ENCODE measurements around the gene STAM.

The STAM gene

DNA sequence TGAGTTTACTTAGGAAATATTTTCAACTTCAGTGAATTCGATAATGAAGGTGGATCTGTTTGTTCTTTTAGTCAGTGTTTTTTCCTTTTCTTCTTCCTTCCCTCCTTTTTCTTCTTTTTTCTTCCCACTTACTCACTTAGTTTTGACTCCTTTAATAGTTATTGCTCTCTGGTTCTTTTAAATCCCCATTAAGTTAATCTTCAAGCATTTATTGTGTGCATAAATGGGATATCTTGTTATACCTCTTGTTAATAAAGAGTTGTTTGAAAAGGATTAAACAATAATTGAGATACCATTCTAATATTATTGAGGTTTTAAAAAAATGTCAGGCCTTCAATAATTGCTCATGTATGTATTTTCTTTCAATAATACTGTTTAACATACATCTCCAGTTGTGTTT is 19.5 kb downstream of the STAM start:
- no peak for TF ChIP-seq POLR2A (IDR thresholded peaks at IDR 0.05; ENCODE audit: low read depth, low read length)
- no peak for TF ChIP-seq POLR2AphosphoS5 (IDR thresholded peaks at IDR 0.05; ENCODE audit: low read depth, low read length)
- no peak for TF ChIP-seq TAF1 (IDR thresholded peaks at IDR 0.05; ENCODE audit: borderline replicate concordance, low read depth, low read length)
- DNase-seq (ENCODE audit: insufficient read length), result no peak
- FAIRE-seq, result no peak

DNA sequence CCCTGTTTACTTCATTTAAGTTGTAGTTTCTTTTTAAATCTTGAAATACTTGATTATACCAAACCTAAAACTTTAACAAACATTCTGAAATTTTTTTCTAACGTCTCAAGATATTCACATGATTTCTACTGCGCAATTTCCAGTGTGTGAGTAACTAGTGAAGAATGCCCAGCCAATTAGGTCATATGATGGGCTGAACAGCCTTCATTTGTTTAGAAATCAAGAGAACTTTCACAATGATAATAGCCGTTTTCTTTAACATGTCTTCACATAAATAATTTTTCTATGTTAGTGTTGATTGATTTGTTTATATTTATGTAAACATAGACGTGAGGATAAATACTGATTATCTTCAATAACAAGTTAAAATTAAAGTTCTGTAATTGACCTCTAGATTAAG is 21.8 kb downstream of the STAM start:
- DNase-seq (ENCODE audit: insufficient read length) (no peak), FAIRE-seq (no peak)
- TF ChIP-seq POLR2AphosphoS5 (IDR thresholded peaks at IDR 0.05; ENCODE audit: low read depth, low read length), result no peak
- no peak for TF ChIP-seq POLR2A (IDR thresholded peaks at IDR 0.05; ENCODE audit: low read depth, low read length)
- TF ChIP-seq TAF1 (IDR thresholded peaks at IDR 0.05; ENCODE audit: borderline replicate concordance, low read depth, low read length), result no peak

DNA sequence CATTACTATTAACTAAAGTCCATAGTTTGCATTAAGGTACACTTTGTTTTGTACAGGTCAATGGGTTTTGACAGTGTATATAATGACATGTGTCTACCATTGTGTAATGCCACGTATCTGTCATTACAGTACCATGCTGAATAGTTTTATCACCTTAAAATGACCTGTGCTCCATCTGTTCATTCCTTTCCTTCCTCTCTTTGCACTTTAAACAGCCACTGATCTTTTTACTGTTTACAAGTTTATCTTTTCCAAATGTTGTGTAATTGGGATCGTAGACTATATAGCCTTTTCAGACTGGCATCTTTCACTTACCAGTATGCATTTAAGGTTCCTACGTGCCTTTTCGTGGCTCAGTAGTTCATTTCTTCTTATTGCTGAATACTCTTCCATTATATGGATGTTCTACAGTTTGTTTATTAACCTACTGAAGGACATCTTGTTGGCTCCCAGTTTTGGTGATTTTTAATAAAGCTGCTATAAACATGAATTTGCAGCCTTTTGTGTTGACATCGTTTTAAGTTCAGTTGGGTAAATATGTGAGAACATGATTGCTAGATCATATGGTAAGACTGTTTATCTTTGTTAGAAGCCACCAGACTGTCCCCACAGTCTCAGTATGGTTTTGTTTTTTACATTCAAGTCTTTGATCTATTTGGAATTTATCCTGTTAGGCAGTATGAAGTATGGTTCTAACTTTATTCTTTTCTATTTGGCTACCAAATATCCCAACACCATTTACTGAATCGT is 24.7 kb downstream of the STAM start:
- no peak for TF ChIP-seq TAF1 (IDR thresholded peaks at IDR 0.05; ENCODE audit: borderline replicate concordance, low read depth, low read length)
- FAIRE-seq, result peak; percentile 81
- no peak for DNase-seq (ENCODE audit: insufficient read length)

DNA sequence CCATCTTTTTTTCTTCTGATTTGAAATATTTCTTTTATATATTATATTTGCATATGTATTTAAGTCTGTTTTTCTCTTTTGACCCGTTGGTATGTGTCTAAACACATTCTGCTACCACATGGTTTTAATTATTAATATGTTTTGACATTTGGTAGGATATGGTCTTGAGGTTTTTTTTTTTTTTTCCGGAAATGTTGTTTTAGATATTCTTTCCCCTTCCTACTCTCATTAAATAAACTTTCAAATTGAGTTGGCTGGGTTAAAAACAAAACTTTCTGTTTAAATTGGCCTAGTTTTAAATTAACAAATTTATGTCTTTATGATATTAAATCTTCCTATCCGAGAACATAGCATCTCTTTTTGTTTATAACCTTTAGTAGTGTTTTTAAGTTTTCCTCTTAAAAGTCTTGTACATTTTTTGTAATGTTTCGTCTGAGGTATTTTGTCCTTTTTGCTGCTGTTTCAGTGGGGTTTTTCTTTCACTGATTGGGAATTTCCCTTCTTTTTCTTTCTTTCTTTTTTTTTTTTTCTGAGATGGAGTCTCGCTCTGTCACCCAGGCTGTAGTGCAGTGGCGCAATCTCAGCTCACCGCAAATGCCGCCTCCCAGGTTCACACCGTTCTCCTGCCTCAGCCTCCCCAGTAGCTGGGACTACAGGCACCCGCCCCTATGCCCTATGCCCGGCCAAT is 25.4 kb downstream of the STAM start:
- DNase-seq (ENCODE audit: insufficient read length), result no peak
- TF ChIP-seq TAF1 (IDR thresholded peaks at IDR 0.05; ENCODE audit: borderline replicate concordance, low read depth, low read length), result no peak
- TF ChIP-seq POLR2A (IDR thresholded peaks at IDR 0.05; ENCODE audit: low read depth, low read length), result no peak
- TF ChIP-seq POLR2AphosphoS5 (IDR thresholded peaks at IDR 0.05; ENCODE audit: low read depth, low read length), result no peak
- peak; percentile 62 for FAIRE-seq

DNA sequence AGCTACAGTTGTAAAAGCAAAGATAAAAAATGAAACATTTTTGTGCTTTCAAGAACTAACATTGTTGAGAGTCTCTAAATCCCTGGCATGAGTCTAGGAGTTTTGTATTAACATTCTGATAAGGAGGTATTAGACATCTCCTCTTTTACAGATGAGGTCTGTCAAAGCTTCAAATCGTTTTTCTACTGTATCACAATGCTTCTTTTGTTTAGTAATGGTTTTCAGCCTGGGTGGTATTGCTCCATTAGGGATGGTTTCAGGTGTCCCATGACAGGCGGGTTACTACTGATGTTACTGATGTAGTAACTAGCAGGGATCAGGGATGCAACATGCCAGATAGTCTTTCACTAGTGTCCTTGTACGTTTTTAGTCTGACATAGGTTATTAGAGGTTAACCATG is 27.4 kb downstream of the STAM start:
- no peak for TF ChIP-seq TAF1 (IDR thresholded peaks at IDR 0.05; ENCODE audit: borderline replicate concordance, low read depth, low read length)
- TF ChIP-seq POLR2AphosphoS5 (IDR thresholded peaks at IDR 0.05; ENCODE audit: low read depth, low read length), result no peak
- TF ChIP-seq POLR2A (IDR thresholded peaks at IDR 0.05; ENCODE audit: low read depth, low read length), result no peak
- DNase-seq (ENCODE audit: insufficient read length), result no peak
- FAIRE-seq, result peak; percentile 14

DNA sequence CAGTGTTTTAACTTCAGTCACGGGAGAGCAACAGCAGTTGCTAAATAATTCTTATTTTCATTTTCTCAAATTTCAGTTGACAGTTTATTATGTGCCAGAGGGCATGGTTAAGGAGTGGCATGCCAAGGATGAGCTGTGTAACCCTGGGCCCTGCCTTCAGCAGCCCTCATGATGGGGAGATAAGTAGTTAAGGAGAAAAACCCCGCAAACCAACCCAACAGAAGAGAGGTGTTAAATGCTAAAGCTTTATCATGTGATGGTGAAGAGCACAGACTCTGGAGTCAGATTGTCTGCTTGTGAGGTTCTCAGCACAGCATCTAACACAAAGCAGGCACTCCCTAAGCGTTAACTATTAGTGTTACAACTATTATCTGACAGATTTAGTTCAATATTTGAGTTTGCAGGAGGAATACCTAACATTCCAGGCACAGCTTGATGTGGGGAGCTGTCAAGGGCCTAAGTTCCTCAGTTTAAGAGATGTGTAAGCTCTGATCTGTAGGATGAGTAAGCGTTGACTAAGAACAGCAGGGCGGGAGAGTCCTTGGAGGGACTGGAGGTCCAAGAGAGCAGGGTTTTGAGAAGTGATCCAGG is 29.6 kb downstream of the STAM start:
- peak; percentile 33 for FAIRE-seq
- TF ChIP-seq POLR2A (IDR thresholded peaks at IDR 0.05; ENCODE audit: low read depth, low read length) (no peak), POLR2AphosphoS5 (IDR thresholded peaks at IDR 0.05; ENCODE audit: low read depth, low read length) (no peak), TAF1 (IDR thresholded peaks at IDR 0.05; ENCODE audit: borderline replicate concordance, low read depth, low read length) (no peak)
- no peak for DNase-seq (ENCODE audit: insufficient read length)

DNA sequence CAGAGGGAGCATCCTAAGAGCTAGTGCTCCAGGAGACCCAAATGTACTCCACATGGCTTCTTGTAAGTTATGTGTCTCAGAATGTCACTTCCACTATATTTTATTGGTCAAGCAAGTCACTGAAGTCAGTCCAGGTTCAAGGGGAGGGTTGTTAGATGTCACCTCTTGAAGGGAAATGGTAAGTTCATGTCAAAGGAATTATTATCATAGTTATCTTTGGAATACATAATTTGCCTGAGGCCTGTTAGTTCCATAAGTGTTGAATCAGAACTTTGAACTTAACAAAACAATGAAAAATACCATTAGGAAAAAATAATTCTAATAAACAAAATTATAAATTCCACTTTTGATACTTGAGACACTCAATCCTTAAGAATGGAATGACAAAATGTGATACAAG is 30.6 kb downstream of the STAM start:
- no peak for DNase-seq (ENCODE audit: insufficient read length)
- no peak for FAIRE-seq

DNA sequence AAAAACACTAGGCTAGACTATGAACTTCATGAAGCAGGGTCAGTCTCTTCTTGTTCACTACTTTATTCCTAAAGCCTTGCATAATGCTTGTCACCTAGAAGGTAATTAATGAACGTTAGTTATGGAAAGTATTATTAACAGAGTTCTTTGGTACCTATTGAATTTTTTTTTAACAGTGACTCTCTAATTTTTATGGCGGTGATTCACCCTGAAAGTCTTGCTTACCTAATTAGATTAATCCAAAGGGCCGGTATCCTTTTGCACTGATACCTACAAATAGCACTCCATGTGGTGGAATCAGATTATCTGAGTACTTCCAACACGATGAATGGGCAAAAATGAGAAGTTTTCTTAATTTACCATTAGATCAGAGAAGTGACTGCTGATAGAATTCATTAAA is 31.7 kb downstream of the STAM start:
- FAIRE-seq (no peak), DNase-seq (ENCODE audit: insufficient read length) (no peak)
- TF ChIP-seq POLR2A (IDR thresholded peaks at IDR 0.05; ENCODE audit: low read depth, low read length) (no peak), TAF1 (IDR thresholded peaks at IDR 0.05; ENCODE audit: borderline replicate concordance, low read depth, low read length) (no peak), POLR2AphosphoS5 (IDR thresholded peaks at IDR 0.05; ENCODE audit: low read depth, low read length) (no peak)

More for the DNA sequence above, 30.6 kb downstream of the STAM start:
- no peak for TF ChIP-seq POLR2A (IDR thresholded peaks at IDR 0.05; ENCODE audit: low read depth, low read length)
- TF ChIP-seq POLR2AphosphoS5 (IDR thresholded peaks at IDR 0.05; ENCODE audit: low read depth, low read length), result no peak
- TF ChIP-seq TAF1 (IDR thresholded peaks at IDR 0.05; ENCODE audit: borderline replicate concordance, low read depth, low read length), result no peak

DNA sequence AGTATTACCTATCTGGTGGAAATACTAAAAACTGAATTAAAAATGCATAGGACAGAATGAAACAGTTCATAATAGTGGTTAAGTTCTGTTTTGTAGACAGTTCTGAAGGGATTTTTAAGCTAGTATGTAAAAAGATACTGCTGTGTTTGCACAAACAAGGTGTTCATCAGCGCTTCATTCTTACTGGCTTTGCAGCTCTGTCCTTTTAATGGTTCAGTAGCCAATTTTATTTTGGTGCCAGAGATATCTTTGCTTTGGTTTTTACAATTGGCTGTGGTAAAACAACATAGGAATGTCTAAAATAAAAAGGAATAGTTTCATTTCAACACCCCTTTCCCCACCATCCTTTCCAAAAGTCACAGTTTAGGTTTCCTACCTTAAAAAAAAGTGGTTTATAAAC is 33.0 kb downstream of the STAM start:
- FAIRE-seq, result no peak
- DNase-seq (ENCODE audit: insufficient read length), result no peak
- TF ChIP-seq TAF1 (IDR thresholded peaks at IDR 0.05; ENCODE audit: borderline replicate concordance, low read depth, low read length), result no peak

DNA sequence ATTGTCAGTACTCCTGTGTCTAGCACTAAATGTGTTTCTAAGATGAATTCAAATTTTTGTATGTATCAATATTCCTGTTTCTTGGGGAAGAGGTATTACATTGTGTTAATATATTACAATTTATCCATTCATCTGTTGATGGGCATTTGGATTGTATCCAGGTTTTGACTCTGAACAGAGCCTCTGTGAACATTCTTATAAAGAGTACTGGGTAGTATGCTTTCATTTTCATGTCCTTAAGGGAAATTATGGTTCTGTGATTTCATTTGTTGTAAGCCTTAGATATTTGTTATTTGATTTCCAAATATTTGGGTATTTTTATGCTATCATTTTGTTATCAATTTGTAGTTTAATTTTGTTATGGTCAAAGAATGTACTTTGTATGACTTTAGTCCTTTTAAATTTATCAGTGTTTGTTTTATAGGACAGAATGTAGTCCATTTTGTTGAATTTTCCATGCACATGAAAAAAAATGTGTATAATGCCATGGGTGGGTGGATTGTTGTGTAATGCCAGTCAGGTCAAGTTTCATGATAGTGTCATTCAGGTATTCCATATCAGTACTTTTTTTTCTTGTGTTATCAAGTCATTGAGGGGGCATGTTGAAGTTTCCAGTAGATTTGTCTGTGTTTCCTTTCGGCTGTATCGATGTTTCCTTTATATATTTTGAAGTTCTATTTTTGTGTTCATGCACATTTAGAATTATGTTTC is 38.4 kb downstream of the STAM start:
- DNase-seq (ENCODE audit: insufficient read length) (no peak), FAIRE-seq (no peak)
- TF ChIP-seq POLR2A (IDR thresholded peaks at IDR 0.05; ENCODE audit: low read depth, low read length) (no peak), TAF1 (IDR thresholded peaks at IDR 0.05; ENCODE audit: borderline replicate concordance, low read depth, low read length) (no peak), POLR2AphosphoS5 (IDR thresholded peaks at IDR 0.05; ENCODE audit: low read depth, low read length) (no peak)

DNA sequence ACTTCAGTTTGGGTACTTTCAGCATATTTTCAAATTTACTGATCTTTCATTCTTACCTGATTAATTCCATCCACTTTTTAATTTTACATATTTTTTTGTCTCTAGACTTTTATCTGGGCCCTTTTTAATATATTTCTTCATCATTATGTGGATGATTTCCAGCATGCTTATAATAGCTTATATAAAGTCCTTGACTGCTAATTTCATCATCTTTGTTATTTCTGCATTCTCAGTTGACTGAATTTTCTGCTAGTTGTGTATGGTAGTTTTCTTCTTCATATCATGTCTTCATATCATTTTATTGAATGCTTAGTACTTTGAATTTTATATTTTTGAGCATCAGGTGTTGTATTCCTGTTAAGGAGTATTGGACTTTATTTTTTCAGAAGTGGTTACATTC is 39.6 kb downstream of the STAM start:
- TF ChIP-seq POLR2AphosphoS5 (IDR thresholded peaks at IDR 0.05; ENCODE audit: low read depth, low read length) (no peak), TAF1 (IDR thresholded peaks at IDR 0.05; ENCODE audit: borderline replicate concordance, low read depth, low read length) (no peak), POLR2A (IDR thresholded peaks at IDR 0.05; ENCODE audit: low read depth, low read length) (no peak)

More for the DNA sequence above, 39.6 kb downstream of the STAM start:
- no peak for DNase-seq (ENCODE audit: insufficient read length)
- FAIRE-seq, result no peak
